Motor neuron (in vitro differentiated cells): ENCODE data around the gene RAB1A. TPM values are rescaled to one million over a fixed set of nuclear protein-coding genes. Genes with fewer than 3 reads are reported as not detected.
A peak's percentile ranks its signal among the peaks of the same experiment; 100 is the strongest.
"Not testable (repeated sequence)": the region's sequence is repeated elsewhere in the genome, so short reads cannot be mapped to it uniquely, and the experiment has no call there.

Experiments used
- ATAC-seq, 8 experiments: fragments of 200-7000 bp; cut with Tn5 transposase; replicated peaks in 6 of 8; 2 replicates each; pipeline ENCODE4 v1.8.0; 2021; ENCODE audit warnings: mild to moderate bottlenecking in 8 of 8, moderate library complexity in 8 of 8
- H3K27ac ChIP-seq, 2 donors: fragments of 250-450 bp; sonication (Bioruptor Pico); 2 replicates each; pipeline ENCODE4 v1.9.0; 2021; ENCODE audit warnings: antibody characterized with exemption in 2 of 2, mild to moderate bottlenecking in 2 of 2, moderate library complexity in 1 of 2
- H3K4me1 ChIP-seq, 2 donors: fragments of 250-450 bp; sonication (Bioruptor Pico); replicated peaks in 1 of 2; 2 replicates each; pipeline ENCODE4 v1.6.1; 2021; ENCODE audit warnings: antibody characterized with exemption in 2 of 2, mild to moderate bottlenecking in 2 of 2, moderate library complexity in 1 of 2
- H3K4me3 ChIP-seq, 5 donors: fragments of 250-450 bp; sonication (Bioruptor Pico); 2 replicates each; pipeline ENCODE4 v1.9.0; 2021; ENCODE audit warnings: antibody characterized with exemption in 5 of 5, mild to moderate bottlenecking in 5 of 5, moderate library complexity in 4 of 5
- WGBS, 10 experiments: fragments of 450-650 bp; shearing (Covaris generic); methylation state at CpG; one replicate each; pipeline ENCODE4 v1.0.0; 2022; 5-methylcytosine and 5-hydroxymethylcytosine counted together
- in situ Hi-C, 9 experiments: fragments of 400-800 bp; cut with MboI; loops; one replicate each; pipeline ENCODE4 v1.15.0; 2021; ENCODE audit warnings: low sequenced_read_pairs in 9 of 9, low pct_unique_long_range_greater_than_20kb in 2 of 9; ENCODE audit not compliant: unreplicated experiment in 9 of 9
- total RNA-seq, 8 experiments: library from RNA; unstranded; fragments of 300-600 nt; gene quantifications; 2 replicates each; pipeline versions ENCODE4 v1.2.3 to v1.2.4, GENCODE V29; 2022

RAB1A gene
- total RNA-seq, 8 experiments from 2014 or later: 91.5 to 147 (median 107) TPM

- in situ Hi-C loops: no loop called here
These were observed 814 bp upstream of the RAB1A start for GRCh38 chr2:65130664-65131175.

GRCh38 chr2:65129286-65129825, 550 bp downstream of the RAB1A start:
- peak overlapping the region; percentile 55 to 96 (median 88) for H3K4me3 ChIP-seq
- peaks cover 7 to 12% of the 10 kb centered on the region in 2 donors for H3K4me1 ChIP-seq
- 0% methylated on average over 1 to 5 of the region's 29 CpGs; no CpG with 5 or more reads in 3 of the 10 experiments for WGBS, 10 experiments
- in situ Hi-C loops: no loop called here
- ATAC-seq: peak; percentile 6 to 35 (median 24)
- H3K27ac ChIP-seq: peak overlapping the region; percentile 95 to 98

More at GRCh38 chr2:65130664-65131175, 814 bp upstream of the RAB1A start:
- WGBS, 10 experiments: 24 to 100% (median 55%) methylated on average over 1 to 8 of the region's 19 CpGs; no CpG with 5 or more reads in 3 of the 10 experiments
- Histone ChIP-seq H3K4me1 (peaks cover 7 to 12% of the 10 kb centered on the region in 2 donors), H3K27ac (peak overlapping the region; percentile 91 to 92), H3K4me3 (peak overlapping the region; percentile 42 to 88 (median 47))
- ATAC-seq: peak in 7 of 8 experiments; percentile 35 to 62 (median 58)

- no peak for ATAC-seq
- H3K27ac ChIP-seq: no peak overlapping the region
- H3K4me3 ChIP-seq: peak overlapping the region; percentile 55 to 96 (median 88)
- WGBS, 10 experiments: 0 to 60% (median 18%) methylated on average over 3 to 8 of the region's 8 CpGs
- H3K4me1 ChIP-seq: peaks cover 7 to 12% of the 10 kb centered on the region in 2 donors
- in situ Hi-C loops: no loop called here
These were observed 1.4 kb downstream of the RAB1A start for GRCh38 chr2:65128297-65129190.

- peak in 2 of 8 experiments; percentile 4 to 6 for ATAC-seq
- H3K4me1 ChIP-seq: peaks cover 4 to 12% of the 10 kb centered on the region in 2 donors
- H3K4me3 ChIP-seq, in situ Hi-C loops, H3K27ac ChIP-seq: not testable (repeated sequence)
- 14 to 100% (median 65%) methylated on average over 1 to 7 of the region's 7 CpGs for WGBS, 10 experiments
These were observed 4.4 kb downstream of the RAB1A start for GRCh38 chr2:65125457-65125856.

- in situ Hi-C loops: no loop called here
- no peak for ATAC-seq
- Histone ChIP-seq H3K4me1 (peaks cover 3 to 7% of the 10 kb centered on the region in 2 donors), H3K4me3 (no peak overlapping the region), H3K27ac (no peak overlapping the region)
- 67 to 100% (median 83%) methylated on average over 1 to 5 of the region's 7 CpGs; no CpG with 5 or more reads in 2 of the 10 experiments for WGBS, 10 experiments
These were observed 7.6 kb downstream of the RAB1A start for GRCh38 chr2:65122313-65122712.

- no peak overlapping the region for H3K27ac ChIP-seq
- in situ Hi-C loops: no loop called here
- H3K4me1 ChIP-seq: no peaks in the 10 kb centered on the region
- H3K4me3 ChIP-seq: no peak overlapping the region
- no peak for ATAC-seq
- WGBS, 10 experiments: 32 to 100% (median 90%) methylated on average over 1 to 5 of the region's 5 CpGs; no CpG with 5 or more reads in 3 of the 10 experiments
These were observed 8.8 kb downstream of the RAB1A start for GRCh38 chr2:65120990-65121693.

GRCh38 chr2:65116645-65117044, 13.3 kb downstream of the RAB1A start:
- in situ Hi-C loops: no loop called here
- H3K4me3 ChIP-seq: no peak overlapping the region
- H3K27ac ChIP-seq: no peak overlapping the region
- ATAC-seq: no peak
- no peaks in the 10 kb centered on the region for H3K4me1 ChIP-seq

- in situ Hi-C loops: no loop called here
- Histone ChIP-seq H3K4me1 (no peaks in the 10 kb centered on the region), H3K27ac (no peak overlapping the region), H3K4me3 (no peak overlapping the region)
- no peak for ATAC-seq
These were observed 15.0 kb downstream of the RAB1A start for GRCh38 chr2:65114921-65115320.

- H3K4me3 ChIP-seq: no peak overlapping the region
- ATAC-seq: no peak
- in situ Hi-C loops: no loop called here
- no peak overlapping the region for H3K27ac ChIP-seq
- WGBS, 10 experiments: 67 to 100% (median 83%) methylated on average over 2 of the region's 2 CpGs; no CpG with 5 or more reads in 1 of the 10 experiments
- H3K4me1 ChIP-seq: no peaks in the 10 kb centered on the region
These were observed 16.1 kb downstream of the RAB1A start for GRCh38 chr2:65113816-65114215.

- ATAC-seq: no peak
- in situ Hi-C loops: no loop called here
- H3K4me3 ChIP-seq: no peak overlapping the region
- no peak overlapping the region for H3K27ac ChIP-seq
- no peaks in the 10 kb centered on the region for H3K4me1 ChIP-seq
- 83 to 100% (median 100%) methylated on average over 1 to 4 of the region's 4 CpGs; no CpG with 5 or more reads in 2 of the 10 experiments for WGBS, 10 experiments
These were observed 16.7 kb downstream of the RAB1A start for GRCh38 chr2:65113229-65113628.

GRCh38 chr2:65112633-65113032, 17.3 kb downstream of the RAB1A start:
- ATAC-seq: no peak
- no peak overlapping the region for H3K27ac ChIP-seq
- no peak overlapping the region for H3K4me3 ChIP-seq
- in situ Hi-C loops: no loop called here
- WGBS, 10 experiments: 46 to 100% (median 63%) methylated on average over 1 to 3 of the region's 3 CpGs; no CpG with 5 or more reads in 1 of the 10 experiments
- no peaks in the 10 kb centered on the region for H3K4me1 ChIP-seq

GRCh38 chr2:65108780-65109179, 21.1 kb downstream of the RAB1A start:
- in situ Hi-C loops: no loop called here
- WGBS, 10 experiments: 80 to 100% (median 94%) methylated on average over 3 to 6 of the region's 6 CpGs
- no peaks in the 10 kb centered on the region for H3K4me1 ChIP-seq
- no peak for ATAC-seq
- H3K27ac ChIP-seq: no peak overlapping the region
- H3K4me3 ChIP-seq: no peak overlapping the region

- Histone ChIP-seq H3K4me1 (no peaks in the 10 kb centered on the region), H3K4me3 (no peak overlapping the region), H3K27ac (no peak overlapping the region)
- in situ Hi-C loops: no loop called here
- 75 to 100% (median 97%) methylated on average over 1 to 5 of the region's 5 CpGs; no CpG with 5 or more reads in 4 of the 10 experiments for WGBS, 10 experiments
- no peak for ATAC-seq
These were observed 22.4 kb downstream of the RAB1A start for GRCh38 chr2:65107530-65107929.
